HepG2 (cell line): ENCODE data around the gene TMEM81.

Experiments used
- CHD2 ChIP-seq: IDR thresholded peaks from 2 replicates; pipeline ENCODE4 v1.6.1; 2011; ENCODE audit warnings: low read depth, low read length, improper control_type of control experiment
- CSRNP2 ChIP-seq: sonication (generic); formaldehyde crosslinking; conservative IDR thresholded peaks from 2 replicates; pipeline ENCODE4 v1.8.0; 2022; ENCODE audit warnings: low read depth, missing genetic modification reagents
- EP300 ChIP-seq, 3 experiments: sonication (generic) in 1 of 3; formaldehyde crosslinking in 1 of 3; IDR thresholded peaks; 2 replicates each; pipeline versions ENCODE4 v1.5.1 to v1.6.1; 2011 to 2020; ENCODE audit warnings: low read depth in 2 of 3, low read length in 2 of 3, borderline replicate concordance in 1 of 3, improper control_type of control experiment in 1 of 3, mild to moderate bottlenecking in 1 of 3, missing genetic modification reagents in 1 of 3, moderate library complexity in 1 of 3
- FOSL2 ChIP-seq: sonication (generic); formaldehyde crosslinking; IDR thresholded peaks from 2 replicates; pipeline ENCODE4 v1.4.0; 2020; ENCODE audit warnings: missing genetic modification reagents
- GLI4 ChIP-seq: sonication (generic); formaldehyde crosslinking; IDR thresholded peaks from 2 replicates; pipeline ENCODE4 v1.5.1; 2020; ENCODE audit warnings: missing genetic modification reagents, mild to moderate bottlenecking, moderate library complexity, borderline replicate concordance
- KAT2B ChIP-seq: fragments of 150-350 bp; IDR thresholded peaks from 2 replicates; pipeline ENCODE4 v1.6.1; 2014; ENCODE audit warnings: low read depth, low read length, borderline replicate concordance
- KDM5B ChIP-seq: sonication (generic); formaldehyde crosslinking; IDR thresholded peaks from 2 replicates; pipeline ENCODE4 v1.4.0; 2020; ENCODE audit warnings: missing genetic modification reagents, mild to moderate bottlenecking, borderline replicate concordance
- MXI1 ChIP-seq: IDR thresholded peaks from 3 replicates; pipeline ENCODE4 v1.6.1; 2012; ENCODE audit warnings: low read depth, low read length, inconsistent platforms, borderline replicate concordance
- RXRA ChIP-seq: sonication (generic); formaldehyde crosslinking; IDR thresholded peaks from 2 replicates; pipeline ENCODE4 v1.5.1; 2020; ENCODE audit warnings: missing genetic modification reagents
- TFAP4 ChIP-seq: sonication (generic); IDR thresholded peaks from 2 replicates; pipeline ENCODE4 v1.6.1; 2016; ENCODE audit warnings: low read depth, borderline replicate concordance
- TSC22D2 ChIP-seq: sonication (generic); formaldehyde crosslinking; IDR thresholded peaks from 2 replicates; pipeline ENCODE4 v1.5.1; 2020; ENCODE audit warnings: missing genetic modification reagents, mild to moderate bottlenecking, borderline replicate concordance
- ZFP62 ChIP-seq: sonication (generic); formaldehyde crosslinking; IDR thresholded peaks from 2 replicates; pipeline ENCODE4 v1.4.0; 2020; ENCODE audit warnings: missing genetic modification reagents
- ZNF687 ChIP-seq: sonication (generic); formaldehyde crosslinking; IDR thresholded peaks from 2 replicates; pipeline ENCODE4 v1.5.1; 2020; ENCODE audit warnings: mild to moderate bottlenecking, missing genetic modification reagents, moderate library complexity
- TF ChIP-seq, protein P1 (sequence below): sonication (generic); formaldehyde crosslinking; IDR thresholded peaks from 2 replicates; pipeline ENCODE4 v1.4.0; 2020; ENCODE audit warnings: missing genetic modification reagents, borderline replicate concordance

DNA sequence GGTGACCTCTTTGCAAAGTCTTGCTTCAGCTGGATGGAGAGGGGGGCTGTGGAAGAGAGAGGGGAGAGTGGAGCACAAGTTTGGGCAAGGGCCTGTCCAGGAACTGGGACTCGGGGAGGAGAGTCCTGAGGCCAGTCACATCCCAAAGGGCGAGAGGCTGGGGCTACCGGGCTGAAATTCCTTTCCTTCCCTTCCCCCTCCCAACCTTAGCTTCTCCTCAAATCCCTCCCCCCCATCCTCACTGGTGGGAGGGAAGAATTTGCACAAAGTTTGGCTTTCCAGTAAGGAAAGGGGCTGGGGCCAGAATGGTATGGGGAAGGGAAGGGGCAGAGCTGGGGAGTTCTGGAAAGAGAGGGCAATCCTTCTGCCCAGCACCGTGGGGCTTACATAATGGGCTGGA is 40.4 kb downstream of the TMEM81 start:
- TF ChIP-seq, protein P1, sequence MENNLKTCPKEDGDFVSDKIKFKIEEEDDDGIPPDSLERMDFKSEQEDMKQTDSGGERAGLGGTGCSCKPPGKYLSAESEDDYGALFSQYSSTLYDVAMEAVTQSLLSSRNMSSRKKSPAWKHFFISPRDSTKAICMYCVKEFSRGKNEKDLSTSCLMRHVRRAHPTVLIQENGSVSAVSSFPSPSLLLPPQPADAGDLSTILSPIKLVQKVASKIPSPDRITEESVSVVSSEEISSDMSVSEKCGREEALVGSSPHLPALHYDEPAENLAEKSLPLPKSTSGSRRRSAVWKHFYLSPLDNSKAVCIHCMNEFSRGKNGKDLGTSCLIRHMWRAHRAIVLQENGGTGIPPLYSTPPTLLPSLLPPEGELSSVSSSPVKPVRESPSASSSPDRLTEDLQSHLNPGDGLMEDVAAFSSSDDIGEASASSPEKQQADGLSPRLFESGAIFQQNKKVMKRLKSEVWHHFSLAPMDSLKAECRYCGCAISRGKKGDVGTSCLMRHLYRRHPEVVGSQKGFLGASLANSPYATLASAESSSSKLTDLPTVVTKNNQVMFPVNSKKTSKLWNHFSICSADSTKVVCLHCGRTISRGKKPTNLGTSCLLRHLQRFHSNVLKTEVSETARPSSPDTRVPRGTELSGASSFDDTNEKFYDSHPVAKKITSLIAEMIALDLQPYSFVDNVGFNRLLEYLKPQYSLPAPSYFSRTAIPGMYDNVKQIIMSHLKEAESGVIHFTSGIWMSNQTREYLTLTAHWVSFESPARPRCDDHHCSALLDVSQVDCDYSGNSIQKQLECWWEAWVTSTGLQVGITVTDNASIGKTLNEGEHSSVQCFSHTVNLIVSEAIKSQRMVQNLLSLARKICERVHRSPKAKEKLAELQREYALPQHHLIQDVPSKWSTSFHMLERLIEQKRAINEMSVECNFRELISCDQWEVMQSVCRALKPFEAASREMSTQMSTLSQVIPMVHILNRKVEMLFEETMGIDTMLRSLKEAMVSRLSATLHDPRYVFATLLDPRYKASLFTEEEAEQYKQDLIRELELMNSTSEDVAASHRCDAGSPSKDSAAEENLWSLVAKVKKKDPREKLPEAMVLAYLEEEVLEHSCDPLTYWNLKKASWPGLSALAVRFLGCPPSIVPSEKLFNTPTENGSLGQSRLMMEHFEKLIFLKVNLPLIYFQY = no peak
- TF ChIP-seq CHD2 (no peak), KAT2B (no peak), EP300 (IDR thresholded peaks at IDR 0.05; ENCODE audit: low read depth in 2 of 2, low read length in 2 of 2) (no peak), EP300 (CRISPR knock-in tag; IDR thresholded peaks at IDR 0.05; ENCODE audit: borderline replicate concordance) (no peak), MXI1 (no peak), ZNF687 (CRISPR knock-in tag) (no peak), GLI4 (CRISPR knock-in tag) (no peak), TFAP4 (no peak), TSC22D2 (CRISPR knock-in tag) (no peak), ZFP62 (no peak), FOSL2 (CRISPR knock-in tag) (no peak), RXRA (CRISPR knock-in tag) (no peak), KDM5B (CRISPR knock-in tag) (no peak), CSRNP2 (CRISPR knock-in tag) (no peak)
